MCF 10A (cell line): Measurements from ENCODE around the gene KDM5D. TPM values are rescaled to one million over a fixed set of nuclear protein-coding genes. Genes with fewer than 3 reads are reported as not detected.

Experiments used
- BruUV-seq: library from RNA; stranded (reverse); fragments of 400-500 nt; replicated peaks from 2 replicates; lab custom pipeline; 2021; lab: Mats Ljungman, UMichigan
- CTCF ChIA-PET: fragments of 300-600 bp; sonication (Branson Sonifier 250); formaldehyde crosslinking; extraction: SDS; loops from one replicate; lab custom pipeline; 2021; ENCODE audit warnings: antibody characterized with exemption, inconsistent platforms; lab: Yijun Ruan, JAX
- POLR2A ChIA-PET: fragments of 300-600, 350-650 bp; sonication (Branson Sonifier 250); formaldehyde crosslinking; extraction: SDS; loops from one replicate; lab custom pipeline; 2020; ENCODE audit warnings: antibody characterized with exemption, inconsistent platforms; lab: Yijun Ruan, JAX
- DNase-seq: peaks from one replicate; pipeline ENCODE4 v3.0.0-alpha.2; 2018; ENCODE audit not compliant: unreplicated experiment
- H3K27ac Mint-ChIP-seq: one replicate; pipeline ENCODE4 v1.8.0; 2022; ENCODE audit warnings: mild to moderate bottlenecking, low read depth, mixed read lengths; ENCODE audit not compliant: unreplicated experiment
- H3K27me3 Mint-ChIP-seq: one replicate; pipeline ENCODE4 v1.8.0; 2022; ENCODE audit warnings: mixed read lengths; ENCODE audit not compliant: insufficient read depth, unreplicated experiment
- H3K36me3 Mint-ChIP-seq: one replicate; pipeline ENCODE4 v1.8.0; 2022; ENCODE audit warnings: mild to moderate bottlenecking, moderate library complexity, mixed read lengths; ENCODE audit not compliant: insufficient read depth, unreplicated experiment
- H3K4me1 Mint-ChIP-seq: one replicate; pipeline ENCODE4 v1.8.0; 2022; ENCODE audit warnings: mixed read lengths; ENCODE audit not compliant: insufficient read depth, unreplicated experiment
- H3K4me3 Mint-ChIP-seq: one replicate; pipeline ENCODE4 v1.8.0; 2022; ENCODE audit warnings: mild to moderate bottlenecking, moderate library complexity, mixed read lengths; ENCODE audit not compliant: unreplicated experiment
- H3K9me3 Mint-ChIP-seq: one replicate; pipeline ENCODE4 v1.8.0; 2022; ENCODE audit warnings: mixed read lengths; ENCODE audit not compliant: unreplicated experiment
- CTCF ChIP-seq: fragments of 200-600 bp; IDR thresholded peaks from one replicate; pipeline ENCODE4 v1.8.0; 2022; ENCODE audit warnings: antibody characterized with exemption, mild to moderate bottlenecking; ENCODE audit not compliant: unreplicated experiment
- intact Hi-C: fragments of 100-400 bp; cut with micrococcal nuclease; formaldehyde crosslinking; loops from 2 replicates; pipeline ENCODE4 v1.14.1; 2022
- total RNA-seq: library from RNA; stranded (reverse); gene quantifications from 2 replicates; pipeline ENCODE4 v1.2.3, GENCODE V29; 2022

Gene KDM5D
- total RNA-seq, 1 experiment from 2014 or later, result not detected

- no peaks in the 10 kb centered on the region for H3K9me3 Mint-ChIP-seq
- no peaks in the 10 kb centered on the region for H3K4me1 Mint-ChIP-seq
- no peak for TF ChIP-seq CTCF
- DNase-seq, result no peak
- ChIA-PET POLR2A (no interaction called here), CTCF (no interaction called here)
- no peaks in the 10 kb centered on the region for H3K27me3 Mint-ChIP-seq
- no peaks in the 10 kb centered on the region for H3K36me3 Mint-ChIP-seq
- no peak overlapping the region for H3K4me3 Mint-ChIP-seq
- intact Hi-C loops, result no loop called here
- no TSS peak for BruUV-seq
- H3K27ac Mint-ChIP-seq, result no peak overlapping the region
Measured at GRCh38 chrY:19713430-19713829, 31.1 kb downstream of the KDM5D start.

GRCh38 chrY:19706273-19706672 lies 38.3 kb downstream of the KDM5D start:
- Mint-ChIP-seq H3K36me3 (no peaks in the 10 kb centered on the region), H3K27me3 (no peaks in the 10 kb centered on the region), H3K9me3 (no peaks in the 10 kb centered on the region), H3K4me3 (no peak overlapping the region), H3K4me1 (no peaks in the 10 kb centered on the region), H3K27ac (no peak overlapping the region)
- no peak for DNase-seq
- no peak for TF ChIP-seq CTCF
- POLR2A ChIA-PET, result no interaction called here
- BruUV-seq, result no TSS peak
- intact Hi-C loops, result no loop called here
- CTCF ChIA-PET, result no interaction called here

- Mint-ChIP-seq H3K36me3 (no peaks in the 10 kb centered on the region), H3K9me3 (no peaks in the 10 kb centered on the region), H3K27me3 (no peaks in the 10 kb centered on the region), H3K4me1 (no peaks in the 10 kb centered on the region), H3K27ac (no peak overlapping the region), H3K4me3 (no peak overlapping the region)
- ChIA-PET POLR2A (no interaction called here), CTCF (no interaction called here)
- DNase-seq, result no peak
- no peak for TF ChIP-seq CTCF
- no TSS peak for BruUV-seq
- intact Hi-C loops, result no loop called here
Measured at GRCh38 chrY:19698495-19698894, 46.0 kb downstream of the KDM5D start.

GRCh38 chrY:19680821-19681220 lies 63.7 kb downstream of the KDM5D start:
- no peaks in the 10 kb centered on the region for H3K36me3 Mint-ChIP-seq
- ChIA-PET CTCF (no interaction called here), POLR2A (no interaction called here)
- no peaks in the 10 kb centered on the region for H3K4me1 Mint-ChIP-seq
- no peak overlapping the region for H3K4me3 Mint-ChIP-seq
- no peak overlapping the region for H3K27ac Mint-ChIP-seq
- intact Hi-C loops, result no loop called here
- no peaks in the 10 kb centered on the region for H3K27me3 Mint-ChIP-seq
- BruUV-seq, result no TSS peak
- DNase-seq, result no peak
- TF ChIP-seq CTCF, result no peak
- no peaks in the 10 kb centered on the region for H3K9me3 Mint-ChIP-seq
